Left cardiac atrium (tissue), 4 donors: ENCODE measurements around the gene EPB41L1. TPM values are rescaled to one million over a fixed set of nuclear protein-coding genes. Genes with fewer than 3 reads are reported as not detected.

Source experiments
- ATAC-seq, 2 donors: fragments of 200-7000 bp; cut with Tn5 transposase; one replicate each; pipeline ENCODE4 v1.9.1; 2020; ENCODE audit warnings: mild to moderate bottlenecking in 2 of 2, moderate library complexity in 2 of 2
- DNase-seq: peaks from one replicate; pipeline ENCODE4 v3.0.0-alpha.2; 2020
- intact Hi-C, 2 donors: fragments of 100-400 bp; cut with DNase I; formaldehyde crosslinking; loops; one replicate each; pipeline versions ENCODE4 v1.14.1 to v1.15.1; 2022 to 2023
- total RNA-seq, 2 donors: library from RNA; stranded (reverse); fragmentation: NEBNext Ultra II Directional; extraction: Animal tissue kit (Norgen Biotek cat#: 25700); gene quantifications; one replicate each; pipeline ENCODE4 v1.2.1, GENCODE V29; 2021
- donor health status: DM: no; HTN: yes; CAD: no.
- donor health status: DM: no; HTN: yes; CAD: no; lungs with severe emphysema.
- donor health status: DM: yes; HTN: yes; CAD: no.
- donor health status: Dilated cardiomyopathy.

The EPB41L1 gene
- total RNA-seq, 2 donors from 2014 or later: 20.5 to 32.1 TPM

GRCh38 chr20:36150489-36150846 is 4.1 kb upstream of the EPB41L1 start:
- intact Hi-C loops: no loop called here
- DNase-seq (no peak), ATAC-seq (no peak)

GRCh38 chr20:36150847-36151539 is 3.5 kb upstream of the EPB41L1 start:
- intact Hi-C loops: no loop called here
- no peak for DNase-seq
- ATAC-seq: no peak

GRCh38 chr20:36152261-36152660 is 2.3 kb upstream of the EPB41L1 start:
- intact Hi-C loops: no loop called here
- DNase-seq (no peak), ATAC-seq (no peak)

- intact Hi-C loops: no loop called here
- ATAC-seq: no peak
- DNase-seq: no peak
Measured at GRCh38 chr20:36153204-36153603, 1.3 kb upstream of the EPB41L1 start.

- DNase-seq: peak; percentile 92
- intact Hi-C loops: no loop called here
- peak; percentile 91 for ATAC-seq
Measured at GRCh38 chr20:36153736-36154699, 522 bp upstream of the EPB41L1 start.

GRCh38 chr20:36155629-36155971 is 1.1 kb downstream of the EPB41L1 start:
- no peak for ATAC-seq

GRCh38 chr20:36155991-36156390 is 1.5 kb downstream of the EPB41L1 start:
- intact Hi-C loops: loop anchor here in 1 of 2 donors (2.0 kb wide), 1 partner anchor 43 kb away; no protein-coding TSS in a partner anchor
- ATAC-seq: no peak
- no peak for DNase-seq

More at GRCh38 chr20:36155629-36155971, 1.1 kb downstream of the EPB41L1 start:
- no peak for DNase-seq
- intact Hi-C loops: no loop called here

GRCh38 chr20:36157610-36158009 is 3.1 kb downstream of the EPB41L1 start:
- intact Hi-C loops: loop anchor here in 1 of 2 donors (2.0 kb wide), 1 partner anchor 41 kb away; no protein-coding TSS in a partner anchor
- no peak for DNase-seq
- ATAC-seq: no peak

- intact Hi-C loops: no loop called here
- ATAC-seq: no peak
- DNase-seq: no peak
Measured at GRCh38 chr20:36158160-36158741, 3.7 kb downstream of the EPB41L1 start.

- intact Hi-C loops: no loop called here
- no peak for ATAC-seq
- no peak for DNase-seq
Measured at GRCh38 chr20:36159833-36160232, 5.3 kb downstream of the EPB41L1 start.

GRCh38 chr20:36162272-36162966 is 7.9 kb downstream of the EPB41L1 start:
- intact Hi-C loops: no loop called here
- ATAC-seq (peak; percentile 34 to 38), DNase-seq (peak; percentile 45)

GRCh38 chr20:36167902-36168503 is 13.5 kb downstream of the EPB41L1 start:
- ATAC-seq: peak in 1 of 2 donors; percentile 21
- no peak for DNase-seq
- intact Hi-C loops: no loop called here

GRCh38 chr20:36170542-36171215 is 16.1 kb downstream of the EPB41L1 start:
- DNase-seq: no peak
- intact Hi-C loops: no loop called here
- no peak for ATAC-seq

- ATAC-seq: peak; percentile 12 to 20
- no peak for DNase-seq
- intact Hi-C loops: no loop called here
Measured at GRCh38 chr20:36173451-36173933, 19.0 kb downstream of the EPB41L1 start.

GRCh38 chr20:36175016-36175415 is 20.5 kb downstream of the EPB41L1 start:
- ATAC-seq (no peak), DNase-seq (no peak)
- intact Hi-C loops: no loop called here

- ATAC-seq (no peak), DNase-seq (no peak)
- intact Hi-C loops: no loop called here
Measured at GRCh38 chr20:36175475-36175995, 21.0 kb downstream of the EPB41L1 start.

- DNase-seq: no peak
- no peak for ATAC-seq
- intact Hi-C loops: no loop called here
Measured at GRCh38 chr20:36177716-36178115, 23.2 kb downstream of the EPB41L1 start.
